KBM-7 (cell line): ENCODE measurements around the gene STAT5B.
"Not testable (repeated sequence)": the region's sequence is repeated elsewhere in the genome, so short reads cannot be mapped to it uniquely, and the experiment has no call there.

ENCODE experiments used
- DNase-seq: peaks from one replicate; pipeline ENCODE4 v3.0.0-alpha.2; 2015
- in situ Hi-C: fragments of 300-500 bp; cut with MboI; formaldehyde crosslinking; loops from 2 replicates; pipeline ENCODE4 v1.14.3; 2020; ENCODE audit warnings: low sequenced_read_pairs, low pct_unique_long_range_greater_than_20kb, mixed read lengths

STAT5B gene

DNA sequence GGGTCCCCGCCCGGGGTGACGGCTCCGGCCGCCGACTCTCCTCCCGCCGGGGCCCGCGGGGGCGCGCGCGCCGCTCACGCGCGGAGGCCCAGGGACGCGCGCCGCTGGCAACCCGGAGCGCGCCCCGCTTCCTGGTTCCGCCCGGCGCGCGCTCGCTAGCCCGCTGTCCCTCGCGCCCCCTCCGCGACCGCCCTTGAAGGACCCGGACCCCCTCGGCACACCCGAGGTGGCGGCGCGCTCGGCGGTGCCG, at the start of gene STAT5B:
STAT5B (minus strand) TSS at position 33 of the 250 bp plus-strand sequence. CDS start 44,264 bp downstream, outside the sequence.
- in situ Hi-C loops, result no loop called here
- DNase-seq, result peak; percentile 47

DNA sequence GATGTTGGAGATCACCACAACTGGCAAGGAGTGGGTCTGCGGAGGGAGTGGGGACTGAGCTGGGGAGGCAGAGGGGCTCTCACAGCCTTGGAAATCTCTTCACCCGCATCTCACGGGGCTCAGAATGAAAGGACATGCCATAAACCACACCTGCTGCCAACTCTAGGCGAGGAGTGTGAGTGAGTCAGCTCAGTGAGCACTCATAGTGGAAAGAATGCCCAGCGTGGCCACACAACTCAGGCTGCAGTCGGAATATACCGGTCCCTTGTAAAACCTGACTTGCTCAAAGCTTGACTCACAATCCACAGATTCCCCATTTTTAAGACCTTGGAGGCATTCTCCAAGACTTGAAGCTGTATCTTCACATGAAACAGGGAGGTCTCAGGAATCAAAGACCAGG, 48.8 kb upstream of the STAT5B start:
- in situ Hi-C loops, result no loop called here
- no peak for DNase-seq

DNA sequence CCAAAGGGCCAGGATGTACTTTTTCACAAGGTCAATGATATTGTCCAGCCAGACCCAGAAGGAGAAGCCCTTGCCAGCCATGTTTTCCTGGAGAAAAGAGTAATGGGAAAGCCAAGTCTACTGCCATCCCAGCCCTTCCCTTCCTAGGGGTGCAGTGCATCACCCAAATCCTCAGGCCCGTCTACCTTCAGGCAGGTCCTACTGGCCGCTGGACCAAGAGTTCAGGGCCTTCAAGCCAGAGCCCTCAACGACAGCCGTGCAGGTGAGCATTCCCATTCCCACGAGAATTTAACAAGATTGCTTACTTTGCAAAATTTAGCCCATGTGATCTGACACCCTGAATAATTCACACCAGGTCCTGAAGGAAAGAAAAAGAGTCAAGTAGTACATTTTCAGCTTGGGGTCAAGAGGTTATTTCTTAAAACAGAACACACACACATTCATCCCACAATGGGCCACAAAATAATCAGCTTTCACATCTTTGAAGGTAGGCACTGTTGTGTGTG, 47.1 kb upstream of the STAT5B start:
- in situ Hi-C loops, result loop anchor here (25.0 kb wide), 1 partner anchor 189 kb away; no protein-coding TSS in a partner anchor
- DNase-seq, result no peak

DNA sequence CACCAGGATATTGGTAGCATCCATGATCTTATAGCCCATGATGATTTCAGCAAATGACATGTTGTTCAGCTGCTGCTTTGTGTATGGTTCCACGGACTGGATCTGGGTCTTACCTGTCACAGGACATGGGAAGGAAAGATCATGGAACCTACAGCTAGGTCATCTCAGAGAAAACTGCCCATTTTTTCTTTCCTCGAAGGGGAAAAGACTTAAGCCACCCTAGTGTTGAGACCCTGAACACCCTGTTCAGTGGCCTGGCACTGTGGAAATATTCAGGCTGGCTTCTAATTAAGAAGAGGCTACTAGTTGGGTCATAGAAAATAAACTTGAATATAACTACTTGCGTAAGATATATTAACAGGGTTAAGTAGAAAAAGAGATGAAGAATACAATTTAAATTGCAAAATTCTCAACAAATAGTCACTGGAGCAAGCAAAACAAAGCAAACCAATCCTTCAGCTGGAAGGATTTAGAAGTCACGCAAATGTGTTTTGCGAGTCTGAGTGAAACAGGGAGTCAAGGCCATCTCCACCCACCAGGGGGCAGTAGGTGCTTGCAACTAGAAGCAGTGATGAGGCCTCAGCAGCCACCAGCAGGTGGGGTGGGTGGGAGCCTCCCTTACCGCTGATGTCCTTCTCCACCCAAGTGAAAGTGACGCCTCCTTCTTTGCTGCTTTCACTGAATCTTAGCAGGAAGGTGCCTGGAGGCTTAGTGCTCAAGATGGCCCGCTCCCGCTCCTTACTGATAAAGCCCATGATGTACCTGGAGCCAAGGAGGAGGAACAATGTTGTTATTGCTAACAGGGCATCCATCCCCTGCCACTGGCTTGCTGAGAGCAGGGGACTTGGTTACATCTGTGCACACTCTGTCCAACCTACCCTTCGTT, 46.4 kb upstream of the STAT5B start:
- in situ Hi-C loops, result loop anchor here (25.0 kb wide), 1 partner anchor 190 kb away; no protein-coding TSS in a partner anchor
- DNase-seq, result peak; percentile 96

DNA sequence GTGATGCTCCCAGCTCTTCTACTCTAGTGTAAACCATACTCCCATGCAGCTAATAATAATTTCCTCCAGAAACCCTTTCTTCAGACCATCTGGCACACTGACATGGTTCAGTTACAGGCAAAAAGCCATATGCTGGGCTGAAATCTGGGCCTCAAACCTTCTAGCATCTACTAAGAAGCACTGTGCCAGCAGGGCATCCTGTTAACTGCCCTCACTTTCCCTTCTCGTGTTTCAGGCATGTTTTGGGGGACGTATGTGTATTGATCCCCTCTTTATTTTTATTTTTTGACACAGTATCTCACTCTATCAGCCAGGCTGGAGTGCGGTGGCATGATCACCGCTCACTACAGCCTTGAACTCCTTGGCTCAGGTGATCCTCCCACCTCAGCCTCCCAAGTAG, 45.4 kb upstream of the STAT5B start:
- in situ Hi-C loops, result loop anchor here (25.0 kb wide), 1 partner anchor 191 kb away; no protein-coding TSS in a partner anchor
- no peak for DNase-seq

DNA sequence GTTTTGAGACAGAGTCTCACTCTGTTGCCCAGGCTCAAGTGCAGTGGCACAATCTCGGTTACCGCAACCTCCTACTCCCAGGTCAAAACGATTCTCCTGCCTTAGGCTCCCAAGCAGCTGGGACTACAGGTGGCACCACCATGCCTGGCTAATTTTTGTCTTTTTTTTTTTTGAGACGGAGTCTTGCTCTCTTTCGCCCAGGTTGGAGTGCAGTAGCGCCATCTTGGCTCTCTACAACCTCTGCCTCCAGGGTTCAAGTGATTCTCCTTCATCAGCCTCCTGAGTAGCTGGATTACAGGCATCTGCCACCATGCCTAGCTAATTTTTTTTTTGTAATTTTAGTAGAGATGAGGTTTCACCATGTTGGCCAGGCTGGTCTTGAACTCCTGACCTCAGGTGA, 41.8 kb upstream of the STAT5B start:
- in situ Hi-C loops, result loop anchor here (10.0 to 25.0 kb wide), 2 partner anchors 87 to 194 kb away; no protein-coding TSS in a partner anchor
- not testable (repeated sequence) for DNase-seq

DNA sequence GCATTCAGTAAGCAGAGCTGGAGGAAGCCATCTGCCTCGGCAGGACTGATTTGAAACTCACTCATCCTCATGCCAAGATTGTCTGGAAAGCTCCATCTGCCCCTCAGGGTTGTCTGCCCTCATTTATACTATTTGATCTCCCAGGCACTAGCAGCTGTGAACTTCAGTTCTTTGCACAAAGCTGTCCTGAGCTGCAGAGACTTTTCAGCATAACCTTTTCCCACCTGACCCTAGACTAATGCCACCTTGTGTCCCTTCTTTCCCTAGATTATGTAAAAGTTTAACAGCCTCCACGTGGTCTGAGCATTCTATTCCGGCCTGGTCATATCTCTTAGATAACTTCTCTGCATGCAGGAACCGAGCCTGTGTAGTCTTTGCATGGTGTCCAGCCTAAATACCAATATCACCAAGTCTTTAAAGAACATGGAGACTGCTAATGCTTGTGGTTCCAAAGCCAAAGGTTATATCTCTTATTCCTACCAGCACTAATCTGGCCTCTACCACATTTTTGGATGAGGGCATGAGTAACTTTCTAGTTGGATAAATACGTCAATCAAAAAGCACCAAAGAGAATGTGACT, 41.2 kb upstream of the STAT5B start:
- in situ Hi-C loops, result loop anchor here (10.0 to 25.0 kb wide), 2 partner anchors 87 to 195 kb away; no protein-coding TSS in a partner anchor
- DNase-seq, result no peak

DNA sequence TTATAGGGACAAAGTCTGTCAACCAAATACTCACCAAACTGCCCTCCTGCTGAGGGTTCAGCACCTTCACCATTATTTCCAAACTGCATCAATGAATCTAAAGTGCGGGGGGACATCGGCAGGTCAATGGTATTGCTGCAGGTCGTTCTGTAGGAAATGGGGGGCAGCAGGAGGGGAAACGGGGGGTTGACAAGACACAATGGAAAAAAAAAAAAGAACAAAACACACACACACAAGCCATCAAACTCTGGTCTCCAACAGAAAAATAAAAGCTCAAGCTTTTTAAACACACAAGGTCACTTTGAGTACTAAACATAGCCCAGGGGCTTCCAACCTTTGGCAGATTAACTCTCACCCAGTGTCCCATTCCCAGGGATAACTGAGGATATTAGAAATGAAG, 40.6 kb upstream of the STAT5B start:
- DNase-seq, result no peak
- in situ Hi-C loops, result loop anchor here (10.0 to 25.0 kb wide), 2 partner anchors 88 to 196 kb away; no protein-coding TSS in a partner anchor

DNA sequence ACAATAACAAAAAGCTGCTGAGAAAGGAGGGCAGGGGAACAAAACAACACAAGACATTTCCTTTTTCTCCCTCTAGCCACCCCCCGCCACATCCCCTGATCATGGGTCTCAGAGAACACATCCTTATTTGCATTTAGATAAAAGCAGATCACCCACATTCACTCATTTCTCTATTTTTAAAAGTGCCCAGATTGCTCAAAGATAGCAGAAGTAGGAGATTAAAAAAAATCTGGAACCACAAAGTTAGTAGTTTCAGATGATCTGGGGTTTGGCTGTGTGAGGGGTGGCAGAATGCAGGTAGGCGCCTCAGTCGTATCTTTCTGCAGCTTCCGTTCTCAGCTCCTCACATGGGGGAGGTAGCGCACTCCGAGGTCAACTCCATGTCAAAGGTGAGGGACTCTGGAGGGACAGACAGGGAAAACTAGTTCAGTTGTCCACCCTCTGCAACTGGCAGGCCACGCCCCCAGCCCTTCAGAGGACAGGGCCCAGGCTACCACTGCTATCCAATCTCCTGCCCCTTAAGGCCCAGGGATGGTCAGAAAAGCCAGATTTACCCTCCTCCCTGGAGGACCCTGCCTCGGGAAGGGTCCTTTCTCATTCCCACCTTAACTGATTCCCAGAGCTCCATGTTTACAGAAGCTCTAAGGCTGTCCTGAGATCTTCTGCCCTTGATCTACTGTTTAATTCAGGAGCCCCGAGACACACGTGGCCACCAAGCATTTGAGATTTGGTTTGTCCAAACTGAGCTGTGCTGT, 39.4 kb upstream of the STAT5B start:
- in situ Hi-C loops, result loop anchor here (10.0 to 25.0 kb wide), 2 partner anchors 89 to 197 kb away; no protein-coding TSS in a partner anchor
- DNase-seq, result peak; percentile 63

DNA sequence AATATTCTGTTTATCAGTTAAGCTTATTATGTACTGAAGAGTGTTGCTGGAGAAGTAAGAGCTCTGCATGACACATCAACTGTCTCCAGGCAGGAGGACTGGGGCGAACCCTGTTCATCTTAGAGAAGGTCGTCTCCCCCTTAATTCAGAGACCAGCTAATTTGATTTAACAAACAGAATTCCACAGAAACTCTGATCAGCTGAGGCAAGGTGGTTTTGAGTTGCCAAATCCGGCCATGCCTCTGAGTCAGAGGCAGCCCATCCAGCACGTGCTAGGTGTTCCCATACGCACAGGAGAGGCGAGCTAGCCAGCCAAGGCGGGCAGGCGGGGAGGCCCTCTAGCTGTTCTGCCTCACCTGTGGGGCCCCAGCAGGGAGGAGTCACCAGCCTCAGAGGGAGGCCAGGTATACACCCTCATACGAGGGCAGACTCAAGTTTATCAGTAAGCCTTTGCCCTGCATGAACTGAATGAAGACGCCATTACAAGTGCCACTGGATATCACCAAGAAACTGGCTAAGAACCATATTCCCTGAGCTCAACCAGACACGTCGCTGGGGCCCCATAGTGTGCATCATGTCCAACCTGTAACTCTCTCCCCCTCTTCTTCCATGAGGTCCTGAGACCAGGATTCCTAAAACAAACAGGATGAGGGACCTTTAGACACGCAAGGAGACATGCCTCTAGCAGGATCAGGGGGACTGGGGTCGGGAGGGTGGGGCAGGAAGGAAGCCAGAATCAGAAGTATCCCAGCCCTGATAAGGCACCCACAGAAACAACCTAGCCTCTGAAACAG, 37.8 kb upstream of the STAT5B start:
- in situ Hi-C loops, result loop anchor here (10.0 to 25.0 kb wide), 2 partner anchors 91 to 198 kb away; no protein-coding TSS in a partner anchor
- DNase-seq, result no peak

DNA sequence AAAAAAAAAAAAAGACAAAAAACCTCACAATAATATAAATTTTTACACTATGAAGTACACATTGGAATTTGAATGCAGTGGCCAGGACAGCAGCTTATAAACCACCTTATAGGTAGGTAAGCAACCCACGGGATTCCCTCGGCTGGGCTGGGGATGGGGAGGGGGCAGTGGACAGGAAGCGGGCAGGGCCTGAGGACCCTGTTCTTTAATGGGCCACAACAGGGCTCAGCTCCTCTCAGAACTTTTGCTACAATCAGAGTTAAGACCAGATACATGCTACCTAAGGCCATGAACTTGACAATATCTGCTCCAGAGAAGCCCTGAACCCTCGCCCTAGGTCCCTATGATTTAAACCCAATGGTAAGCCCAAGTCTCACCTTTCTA, 37.2 kb upstream of the STAT5B start:
- no peak for DNase-seq
- in situ Hi-C loops, result loop anchor here (10.0 to 25.0 kb wide), 2 partner anchors 91 to 199 kb away; no protein-coding TSS in a partner anchor

DNA sequence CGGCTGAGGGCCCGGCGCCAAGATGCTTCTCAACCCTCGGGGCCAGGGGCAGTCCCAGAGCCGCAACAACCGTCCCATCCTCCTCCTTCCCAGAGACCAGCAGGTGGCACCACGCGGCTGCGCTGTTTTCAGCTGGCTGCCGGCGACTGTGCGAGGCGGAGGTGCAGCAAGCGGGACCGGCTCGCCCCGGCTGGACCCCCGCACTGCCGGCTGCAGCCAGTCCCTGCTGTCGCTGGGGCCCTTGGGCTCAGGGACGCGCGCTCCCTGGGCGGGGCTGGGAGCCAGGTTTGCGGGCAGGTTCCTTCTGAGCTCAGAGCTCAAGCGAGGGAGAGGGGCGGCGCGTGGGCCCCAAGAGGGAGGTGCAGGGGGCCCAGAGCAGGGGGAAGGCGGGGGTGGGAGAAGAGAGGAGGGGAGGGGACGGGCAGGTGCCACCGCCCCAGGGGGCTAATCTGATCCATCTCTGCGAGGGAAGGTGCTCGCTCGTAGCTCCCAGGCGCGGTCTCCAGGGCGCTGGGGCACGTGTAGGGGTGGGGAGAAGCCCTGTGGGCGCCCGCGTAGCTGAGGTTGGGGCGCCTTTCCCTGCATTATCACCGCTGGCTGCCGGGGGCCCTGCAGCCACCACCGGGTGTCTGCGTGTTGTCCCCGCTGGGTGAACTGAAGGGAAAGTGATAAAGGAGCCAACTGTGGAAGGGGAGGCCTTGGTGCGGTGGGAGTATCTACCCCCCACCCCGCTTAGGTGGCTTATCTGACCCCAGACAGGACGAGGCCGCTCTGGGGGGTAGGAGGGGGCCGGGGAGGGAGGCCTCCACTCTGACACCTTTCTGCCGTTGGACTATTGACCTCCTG, 36.3 kb upstream of the STAT5B start:
- in situ Hi-C loops, result loop anchor here (10.0 to 25.0 kb wide), 2 partner anchors 92 to 200 kb away; no protein-coding TSS in a partner anchor
- peak; percentile 91 for DNase-seq

DNA sequence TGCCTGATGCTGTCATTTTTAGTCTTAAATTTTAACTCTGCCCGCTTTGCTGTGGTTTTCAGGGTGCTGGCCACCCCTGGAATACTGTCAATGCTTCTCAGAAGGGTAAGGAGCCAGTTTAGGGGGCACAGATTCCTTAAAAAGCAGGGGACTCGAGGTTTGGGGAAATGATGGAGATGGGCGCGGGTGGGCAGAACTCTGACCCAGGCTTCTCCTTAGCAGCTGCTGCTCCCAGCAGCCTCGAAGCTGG, 35.8 kb upstream of the STAT5B start:
- in situ Hi-C loops, result loop anchor here (10.0 to 25.0 kb wide), 2 partner anchors 93 to 200 kb away; no protein-coding TSS in a partner anchor
- no peak for DNase-seq

DNA sequence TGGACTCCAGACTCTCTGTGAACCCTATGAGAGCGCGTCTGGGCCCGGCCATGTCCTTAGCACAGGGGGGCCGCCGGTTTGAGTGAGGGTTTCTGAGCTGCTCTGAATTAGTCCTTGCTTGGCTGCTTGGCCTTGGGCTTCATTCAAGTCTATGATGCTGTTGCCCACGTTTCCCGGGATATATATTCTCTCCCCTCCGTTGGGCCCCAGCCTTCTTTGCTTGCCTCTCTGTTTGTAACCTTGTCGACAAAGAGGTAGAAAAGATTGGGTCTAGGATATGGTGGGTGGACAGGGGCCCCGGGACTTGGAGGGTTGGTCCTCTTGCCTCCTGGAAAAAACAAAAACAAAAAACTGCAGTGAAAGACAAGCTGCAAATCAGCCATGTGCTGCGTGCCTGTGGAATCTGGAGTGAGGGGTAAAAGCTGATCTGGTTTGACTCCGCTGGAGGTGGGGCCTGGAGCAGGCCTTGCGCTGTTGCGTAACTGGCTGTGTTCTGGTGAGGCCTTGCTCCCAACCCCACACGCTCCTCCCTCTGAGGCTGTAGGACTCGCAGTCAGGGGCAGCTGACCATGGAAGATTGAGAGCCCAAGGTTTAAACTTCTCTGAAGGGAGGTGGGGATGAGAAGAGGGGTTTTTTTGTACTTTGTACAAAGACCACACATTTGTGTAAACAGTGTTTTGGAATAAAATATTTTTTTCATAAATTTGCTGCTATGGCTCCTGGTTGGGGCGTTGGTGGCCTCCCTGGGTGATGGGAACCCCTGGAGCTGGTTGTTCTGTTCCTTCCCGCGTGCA, 35.2 kb upstream of the STAT5B start:
- DNase-seq, result peak; percentile 88

DNA sequence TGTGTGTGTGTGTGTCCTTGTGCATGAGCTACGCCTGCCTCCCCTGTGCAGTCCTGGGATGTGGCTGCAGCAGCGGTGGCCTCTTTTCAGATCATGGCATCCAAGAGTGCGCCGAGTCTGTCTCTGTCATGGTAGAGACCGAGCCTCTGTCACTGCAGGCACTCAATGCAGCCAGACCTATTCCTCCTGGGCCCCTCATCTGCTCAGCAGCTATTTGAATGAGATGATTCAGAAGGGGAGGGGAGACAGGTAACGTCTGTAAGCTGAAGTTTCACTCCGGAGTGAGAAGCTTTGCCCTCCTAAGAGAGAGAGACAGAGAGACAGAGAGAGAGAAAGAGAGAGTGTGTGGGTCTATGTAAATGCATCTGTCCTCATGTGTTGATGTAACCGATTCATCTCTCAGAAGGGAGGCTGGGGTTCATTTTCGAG, 34.6 kb upstream of the STAT5B start:
- in situ Hi-C loops, result loop anchor here (10.0 to 25.0 kb wide), 2 partner anchors 94 to 202 kb away; no protein-coding TSS in a partner anchor
- no peak for DNase-seq

More for the DNA sequence above, 35.2 kb upstream of the STAT5B start:
- in situ Hi-C loops, result loop anchor here (10.0 to 25.0 kb wide), 2 partner anchors 93 to 201 kb away; no protein-coding TSS in a partner anchor

DNA sequence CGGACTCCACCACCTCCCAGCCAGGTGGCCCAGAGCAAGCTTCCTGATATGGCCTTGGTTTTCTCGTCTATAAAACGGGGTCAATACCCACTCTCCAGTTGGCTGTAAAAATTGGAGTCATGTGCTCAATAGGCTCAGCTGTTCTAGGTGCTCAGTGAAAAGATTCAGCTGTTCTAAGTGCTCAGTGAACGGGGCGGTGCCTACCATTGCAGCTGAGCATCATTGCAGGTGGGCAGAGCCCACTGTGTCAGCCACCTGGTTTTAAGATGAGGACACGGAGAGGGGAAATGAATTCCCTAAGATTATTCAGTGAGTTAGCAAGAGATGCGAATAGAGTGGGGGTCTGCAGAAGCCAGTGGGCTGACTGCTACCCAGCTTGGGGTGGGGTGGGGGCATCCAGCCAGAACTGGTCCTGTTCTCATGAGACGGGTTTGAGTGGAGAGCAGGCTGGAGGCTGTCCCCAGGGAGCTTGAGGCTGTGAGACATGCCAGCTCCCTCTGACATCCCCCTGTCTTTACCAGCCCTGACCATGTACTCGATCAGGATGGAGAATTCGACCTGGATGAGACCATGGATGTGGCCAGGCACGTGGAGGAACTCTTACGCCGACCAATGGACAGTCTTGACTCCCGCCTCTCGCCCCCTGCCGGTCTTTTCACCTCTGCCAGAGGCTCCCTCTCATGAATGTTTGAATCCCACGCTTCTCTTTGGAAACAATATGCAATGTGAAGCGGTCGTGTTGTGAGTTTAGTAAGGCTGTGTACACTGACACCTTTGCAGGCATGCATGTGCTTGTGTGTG, 34.0 kb upstream of the STAT5B start:
- in situ Hi-C loops, result loop anchor here (10.0 to 25.0 kb wide), 2 partner anchors 95 to 202 kb away; no protein-coding TSS in a partner anchor
- no peak for DNase-seq
